Endothelial cell of umbilical vein (primary cell): Measurements from ENCODE around the gene RHOA. TPM values are rescaled to one million over a fixed set of nuclear protein-coding genes. Genes with fewer than 3 reads are reported as not detected.

Experiments used
- BruUV-seq: library from RNA; stranded (reverse); fragments of 400-500 nt; replicated peaks from 2 replicates; lab custom pipeline; 2021; lab: Mats Ljungman, UMichigan
- CTCF ChIA-PET: fragments of 300-600, 350-600 bp; sonication (Branson Sonifier 250); formaldehyde crosslinking; loops from one replicate; lab custom pipeline; 2021; ENCODE audit warnings: antibody characterized with exemption, inconsistent platforms; lab: Charles Lee
- POLR2A ChIA-PET: fragments of 300-600, 350-600 bp; sonication (Branson Sonifier 250); formaldehyde crosslinking; loops from one replicate; lab custom pipeline; 2021; ENCODE audit warnings: antibody characterized with exemption, inconsistent platforms; lab: Charles Lee
- DNase-seq: peaks from one replicate; pipeline ENCODE4 v3.0.0-alpha.2; 2011; ENCODE audit warnings: low read depth, low spot score
- FAIRE-seq: peaks from 2 replicates; lab custom pipeline; 2011; peaks lifted over from hg19 to GRCh38; lab: Jason Lieb, UNC
- H2AFZ ChIP-seq: 2 replicates; pipeline ENCODE4 v1.6.0; 2012; ENCODE audit warnings: low read depth, low read length, control low read depth, inconsistent platforms
- H3K27ac ChIP-seq: 2 replicates; pipeline ENCODE4 v1.5.1; 2011; ENCODE audit warnings: low read depth, mild to moderate bottlenecking, control low read depth, low read length, moderate library complexity; ENCODE audit not compliant: insufficient read depth
- H3K27me3 ChIP-seq, 2 experiments: 2 replicates each; pipeline versions ENCODE4 v1.6.0 to v1.6.1; 2011; ENCODE audit warnings: low read length in 2 of 2, mixed read lengths in 1 of 2; ENCODE audit not compliant: control insufficient read depth in 2 of 2, insufficient read depth in 2 of 2
- H3K36me3 ChIP-seq, 2 experiments: 2 replicates in 1 of 2; 3 replicates in 1 of 2; pipeline ENCODE4 v1.5.1; 2011; ENCODE audit warnings: low read length in 2 of 2, mild to moderate bottlenecking in 1 of 2, moderate library complexity in 1 of 2; ENCODE audit not compliant: control insufficient read depth in 2 of 2, insufficient read depth in 2 of 2; ENCODE audit errors: extremely low read depth in 1 of 2
- H3K4me1 ChIP-seq: 3 replicates; pipeline ENCODE4 v1.5.1; 2011; ENCODE audit warnings: mild to moderate bottlenecking, low read length; ENCODE audit not compliant: control insufficient read depth, insufficient read depth; ENCODE audit errors: extremely low read depth
- H3K4me2 ChIP-seq: 2 replicates; pipeline ENCODE4 v1.6.1; 2011; ENCODE audit warnings: low read length, control low read depth, mixed read lengths; ENCODE audit not compliant: insufficient read depth
- H3K4me3 ChIP-seq, 3 experiments: fragments of 200-600 bp in 1 of 3; sonication (generic), shearing (Covaris generic) in 1 of 3; replicated peaks in 1 of 3; 2 replicates each; pipeline ENCODE4 v1.5.1; 2011 to 2016; ENCODE audit warnings: control low read depth in 3 of 3, low read length in 3 of 3, mild to moderate bottlenecking in 2 of 3, inconsistent platforms in 1 of 3, low read depth in 1 of 3, moderate library complexity in 1 of 3; ENCODE audit not compliant: insufficient read depth in 1 of 3
- H3K79me2 ChIP-seq: 2 replicates; pipeline ENCODE4 v1.6.0; 2012; ENCODE audit warnings: low read length, inconsistent platforms; ENCODE audit not compliant: control insufficient read depth, insufficient read depth
- H3K9ac ChIP-seq: replicated peaks from 2 replicates; pipeline ENCODE3; 2011; ENCODE audit warnings: low read length, control low read depth; ENCODE audit not compliant: insufficient read depth; ENCODE audit errors: extremely low read depth
- H3K9me1 ChIP-seq: replicated peaks from 3 replicates; pipeline ENCODE4 v1.6.0; 2011; ENCODE audit warnings: mild to moderate bottlenecking, low read length; ENCODE audit not compliant: control insufficient read depth, insufficient read depth; ENCODE audit errors: extremely low read depth
- H3K9me3 ChIP-seq: replicated peaks from 2 replicates; pipeline ENCODE4 v1.5.1; 2012; ENCODE audit warnings: low read length, inconsistent platforms; ENCODE audit not compliant: control insufficient read depth, insufficient read depth
- H4K20me1 ChIP-seq: replicated peaks from 2 replicates; pipeline ENCODE3; 2011; ENCODE audit warnings: mild to moderate bottlenecking, low read length; ENCODE audit not compliant: control insufficient read depth, insufficient read depth; ENCODE audit errors: extremely low read depth
- EZH2 ChIP-seq: IDR thresholded peaks from 2 replicates; pipeline ENCODE4 v1.6.1; 2012; ENCODE audit warnings: borderline replicate concordance, low read depth, mild to moderate bottlenecking, moderate library complexity, low read length, inconsistent platforms; ENCODE audit not compliant: severe bottlenecking
- FOS ChIP-seq: IDR thresholded peaks from 2 replicates; pipeline ENCODE4 v1.6.1; 2011; ENCODE audit warnings: mild to moderate bottlenecking, low read length, moderate library complexity, borderline replicate concordance; ENCODE audit not compliant: insufficient read depth
- GATA2 ChIP-seq: IDR thresholded peaks from 2 replicates; pipeline ENCODE4 v1.7.0; 2011; ENCODE audit warnings: low read depth, mild to moderate bottlenecking, moderate library complexity, mixed read lengths, low read length; ENCODE audit not compliant: insufficient read length, insufficient read depth
- JUN ChIP-seq: IDR thresholded peaks from 2 replicates; pipeline ENCODE4 v1.6.1; 2011; ENCODE audit warnings: borderline replicate concordance, low read depth; ENCODE audit not compliant: insufficient read length, insufficient read depth
- MYC ChIP-seq: IDR thresholded peaks from one replicate; pipeline ENCODE4 v1.6.1; 2011; ENCODE audit warnings: mild to moderate bottlenecking, low read depth, low read length
- POLR2A ChIP-seq: IDR thresholded peaks from 2 replicates; pipeline ENCODE4 v1.6.1; 2012; ENCODE audit warnings: low read depth, mild to moderate bottlenecking, control low read depth, low read length
- POLR2AphosphoS5 ChIP-seq: IDR thresholded peaks from 2 replicates; pipeline ENCODE4 v1.6.1; 2012; ENCODE audit warnings: low read depth, mild to moderate bottlenecking, control low read depth, low read length, moderate library complexity; ENCODE audit not compliant: insufficient read depth
- dilution Hi-C: fragments of 300-500 bp; cut with MboI; formaldehyde crosslinking; loops from one replicate; pipeline ENCODE4 v1.15.0; 2019; ENCODE audit warnings: low sequenced_read_pairs; ENCODE audit not compliant: extremely low pct_ligation_motif_present
- intact Hi-C: fragments of 100-400 bp; cut with micrococcal nuclease; formaldehyde crosslinking; loops from one replicate; pipeline ENCODE4 v1.10.0; 2022
- polyA plus RNA-seq, 4 experiments: library from polyadenylated mRNA; depleted of rRNA in 3 of 4; stranded (reverse) in 3 of 4; unstranded in 1 of 4; fragments of >200 nt; gene quantifications; 2 replicates each; pipeline versions ENCODE4 v1.2.1 to v1.2.3, GENCODE V29; 2011 to 2012; ENCODE audit warnings: missing spikeins in 1 of 4
- total RNA-seq: library from RNA; stranded (reverse); gene quantifications from 2 replicates; pipeline ENCODE4 v1.2.3, GENCODE V29; 2021
- TF ChIP-seq, protein P1 (sequence below): IDR thresholded peaks from 2 replicates; pipeline ENCODE4 v1.6.1; 2011; ENCODE audit not compliant: insufficient read depth, insufficient read length
- TF ChIP-seq, protein P2 (sequence below), 2 donors: IDR thresholded peaks; 1 replicate in 1 of 2; 2 replicates in 1 of 2; pipeline ENCODE4 v1.5.1; 2011; ENCODE audit warnings: low read length in 2 of 2, mild to moderate bottlenecking in 2 of 2, moderate library complexity in 2 of 2, control low read depth in 1 of 2, inconsistent platforms in 1 of 2, low read depth in 1 of 2; ENCODE audit not compliant: insufficient read depth in 1 of 2; ENCODE audit errors: extremely low read depth in 1 of 2

RHOA gene
- total and polyA plus RNA-seq, 2 donors (not counting 3 experiments of a cell fraction or from before 2014, with no cell fraction given) = 450 to 580 TPM

DNA sequence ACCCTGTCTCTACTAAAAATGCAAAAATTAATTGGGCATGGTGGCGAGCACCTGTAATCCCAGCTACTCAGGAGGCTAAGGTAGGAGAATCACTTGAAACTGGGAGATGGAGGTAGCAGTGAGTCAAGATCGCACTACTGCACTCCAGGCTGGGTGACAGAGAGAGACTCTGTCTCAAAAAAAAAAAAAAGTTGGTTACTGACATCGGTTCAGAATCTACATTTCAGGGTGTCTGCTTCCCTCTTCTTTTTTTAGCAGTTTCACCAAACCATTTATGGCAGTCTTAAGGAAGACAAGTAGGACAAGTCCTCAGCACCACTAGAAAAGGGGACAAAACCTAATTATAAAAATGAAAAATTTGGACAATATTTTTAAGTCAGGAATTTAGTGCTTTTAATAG is 68.6 kb downstream of the RHOA start:
- Histone ChIP-seq H4K20me1 (no peaks in the 10 kb centered on the region), H3K36me3 (no peaks in the 10 kb centered on the region), H3K79me2 (peaks cover 28% of the 10 kb centered on the region), H3K27ac (no peak overlapping the region), H3K4me2 (no peak overlapping the region), H3K9me3 (no peaks in the 10 kb centered on the region), H3K4me3 (no peak overlapping the region), H2AFZ (no peak overlapping the region), H3K4me1 (peaks cover 40% of the 10 kb centered on the region), H3K9ac (no peak overlapping the region), H3K27me3 (no peaks in the 10 kb centered on the region), H3K9me1 (no peaks in the 10 kb centered on the region)
- FAIRE-seq (no peak), DNase-seq (no peak)
- ChIA-PET POLR2A (interaction anchor here (0.6 kb wide), 1 partner anchor 10 kb away, joined by 3 read pairs; no protein-coding TSS in a partner anchor), CTCF (interaction anchor here (0.7 to 2.0 kb wide), 5 partner anchors 8 to 106 kb away, joined by 3 to 8 read pairs (median 4); partner anchors contain the start of genes NICN1 and RHOA)
- intact Hi-C loops (loop anchor here (5.0 kb wide), 1 partner anchor 251 kb away; the partner anchor contains the start of gene QRICH1), dilution Hi-C loops (no loop called here)
- no TSS peak for BruUV-seq
- TF ChIP-seq POLR2AphosphoS5 = no peak
- no peak for TF ChIP-seq JUN
- TF ChIP-seq GATA2 = no peak
- TF ChIP-seq, protein P1, sequence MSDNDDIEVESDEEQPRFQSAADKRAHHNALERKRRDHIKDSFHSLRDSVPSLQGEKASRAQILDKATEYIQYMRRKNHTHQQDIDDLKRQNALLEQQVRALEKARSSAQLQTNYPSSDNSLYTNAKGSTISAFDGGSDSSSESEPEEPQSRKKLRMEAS = no peak
- TF ChIP-seq POLR2A = no peak
- no peak for TF ChIP-seq EZH2
- TF ChIP-seq, protein P2, sequence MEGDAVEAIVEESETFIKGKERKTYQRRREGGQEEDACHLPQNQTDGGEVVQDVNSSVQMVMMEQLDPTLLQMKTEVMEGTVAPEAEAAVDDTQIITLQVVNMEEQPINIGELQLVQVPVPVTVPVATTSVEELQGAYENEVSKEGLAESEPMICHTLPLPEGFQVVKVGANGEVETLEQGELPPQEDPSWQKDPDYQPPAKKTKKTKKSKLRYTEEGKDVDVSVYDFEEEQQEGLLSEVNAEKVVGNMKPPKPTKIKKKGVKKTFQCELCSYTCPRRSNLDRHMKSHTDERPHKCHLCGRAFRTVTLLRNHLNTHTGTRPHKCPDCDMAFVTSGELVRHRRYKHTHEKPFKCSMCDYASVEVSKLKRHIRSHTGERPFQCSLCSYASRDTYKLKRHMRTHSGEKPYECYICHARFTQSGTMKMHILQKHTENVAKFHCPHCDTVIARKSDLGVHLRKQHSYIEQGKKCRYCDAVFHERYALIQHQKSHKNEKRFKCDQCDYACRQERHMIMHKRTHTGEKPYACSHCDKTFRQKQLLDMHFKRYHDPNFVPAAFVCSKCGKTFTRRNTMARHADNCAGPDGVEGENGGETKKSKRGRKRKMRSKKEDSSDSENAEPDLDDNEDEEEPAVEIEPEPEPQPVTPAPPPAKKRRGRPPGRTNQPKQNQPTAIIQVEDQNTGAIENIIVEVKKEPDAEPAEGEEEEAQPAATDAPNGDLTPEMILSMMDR (IDR thresholded peaks at IDR 0.05; ENCODE audit: extremely low read depth in 1 of 2, insufficient read depth in 1 of 2, low read depth in 1 of 2, low read length in 2 of 2) = no peak
- no peak for TF ChIP-seq FOS
- TF ChIP-seq MYC = no peak
